Measurements from ENCODE around the gene STARD3NL. TPM values are rescaled to one million over a fixed set of nuclear protein-coding genes. Genes with fewer than 3 reads are reported as not detected.

STARD3NL gene
- total and polyA plus RNA-seq, 2 experiments from 2014 or later: 65.1 to 84.8 TPM

GRCh38 chr7:38186593-38187314 is 8.7 kb downstream of the STARD3NL start:
- peaks cover 5% of the 10 kb centered on the region for H3K4me1 ChIP-seq (ENCODE audit: insufficient read depth)
- peaks cover 10% of the 10 kb centered on the region for H4K20me1 ChIP-seq (ENCODE audit: insufficient read depth, poor library complexity, severe bottlenecking)
- H3K4me2 ChIP-seq: no peak overlapping the region
- H3K9me3 ChIP-seq (ENCODE audit: low read depth): no peaks in the 10 kb centered on the region
- H3K27me3 ChIP-seq: no peaks in the 10 kb centered on the region
- no peak for TF ChIP-seq CTCF (IDR thresholded peaks at IDR 0.05; ENCODE audit: poor library complexity)
- no peak for TF ChIP-seq EZH2 (IDR thresholded peaks at IDR 0.05; ENCODE audit: borderline replicate concordance)
- TF ChIP-seq EZH2phosphoT487 (IDR thresholded peaks at IDR 0.05; ENCODE audit: low read depth, severe bottlenecking, unreplicated experiment): no peak
- peaks cover 98% of the 10 kb centered on the region for H3K79me2 ChIP-seq
- H3K27ac ChIP-seq: no peak overlapping the region
- H3K4me3 ChIP-seq: no peak overlapping the region
- H3K36me3 ChIP-seq (replicated peaks; ENCODE audit: insufficient read depth, low read depth): no peaks in the 10 kb centered on the region
- H2AFZ ChIP-seq: no peak overlapping the region
- no peak for DNase-seq (ENCODE audit: low spot score)
- H3K9me2 ChIP-seq (replicated peaks; ENCODE audit: insufficient read depth): no peaks in the 10 kb centered on the region
- WGBS (ENCODE audit: low lambda C conversion rate, missing lambda C conversion rate): 93% methylated on average over 4 of the region's 4 CpGs

- 83% methylated on average over 7 of the region's 7 CpGs for WGBS (ENCODE audit: low lambda C conversion rate, missing lambda C conversion rate)
- DNase-seq (ENCODE audit: low spot score): no peak
- H3K27me3 ChIP-seq: no peaks in the 10 kb centered on the region
- no peaks in the 10 kb centered on the region for H3K9me3 ChIP-seq (ENCODE audit: low read depth)
- no peak overlapping the region for H3K27ac ChIP-seq
- no peaks in the 10 kb centered on the region for H3K9me2 ChIP-seq (replicated peaks; ENCODE audit: insufficient read depth)
- TF ChIP-seq CTCF (IDR thresholded peaks at IDR 0.05; ENCODE audit: poor library complexity) (no peak), EZH2phosphoT487 (IDR thresholded peaks at IDR 0.05; ENCODE audit: low read depth, severe bottlenecking, unreplicated experiment) (no peak), EZH2 (IDR thresholded peaks at IDR 0.05; ENCODE audit: borderline replicate concordance) (no peak)
- H3K4me3 ChIP-seq: no peak overlapping the region
- H3K79me2 ChIP-seq: peaks cover 98% of the 10 kb centered on the region
- H4K20me1 ChIP-seq (ENCODE audit: insufficient read depth, poor library complexity, severe bottlenecking): peaks cover 16% of the 10 kb centered on the region
- H3K4me2 ChIP-seq: no peak overlapping the region
- H3K36me3 ChIP-seq (replicated peaks; ENCODE audit: insufficient read depth, low read depth): no peaks in the 10 kb centered on the region
- H2AFZ ChIP-seq: no peak overlapping the region
- H3K4me1 ChIP-seq (ENCODE audit: insufficient read depth): peaks cover 5% of the 10 kb centered on the region
Measured at GRCh38 chr7:38187794-38188440, 9.9 kb downstream of the STARD3NL start.

GRCh38 chr7:38189231-38189938 is 11.3 kb downstream of the STARD3NL start:
- no peak overlapping the region for H3K4me2 ChIP-seq
- no peaks in the 10 kb centered on the region for H3K36me3 ChIP-seq (replicated peaks; ENCODE audit: insufficient read depth, low read depth)
- H3K4me3 ChIP-seq: no peak overlapping the region
- no peaks in the 10 kb centered on the region for H3K9me3 ChIP-seq (ENCODE audit: low read depth)
- no peak overlapping the region for H2AFZ ChIP-seq
- DNase-seq (ENCODE audit: low spot score): no peak
- no peaks in the 10 kb centered on the region for H3K27me3 ChIP-seq
- no peak overlapping the region for H3K27ac ChIP-seq
- WGBS (ENCODE audit: low lambda C conversion rate, missing lambda C conversion rate): 77% methylated on average over 4 of the region's 4 CpGs
- peaks cover 98% of the 10 kb centered on the region for H3K79me2 ChIP-seq
- H4K20me1 ChIP-seq (ENCODE audit: insufficient read depth, poor library complexity, severe bottlenecking): peaks cover 13% of the 10 kb centered on the region
- TF ChIP-seq EZH2 (IDR thresholded peaks at IDR 0.05; ENCODE audit: borderline replicate concordance) (no peak), EZH2phosphoT487 (IDR thresholded peaks at IDR 0.05; ENCODE audit: low read depth, severe bottlenecking, unreplicated experiment) (no peak), CTCF (IDR thresholded peaks at IDR 0.05; ENCODE audit: poor library complexity) (no peak)
- no peaks in the 10 kb centered on the region for H3K9me2 ChIP-seq (replicated peaks; ENCODE audit: insufficient read depth)
- H3K4me1 ChIP-seq (ENCODE audit: insufficient read depth): peaks cover 5% of the 10 kb centered on the region

Measured in hepatocyte (in vitro differentiated cells).